EH (cell line): ENCODE data around the gene DDIT3.

Source experiments
- DNase-seq: peaks from one replicate; pipeline ENCODE4 v3.0.0-alpha.2; 2015; ENCODE audit warnings: low read depth

DDIT3 gene

GRCh38 chr12:57547288-57548012, 27.1 kb upstream of the DDIT3 start:
- no peak for DNase-seq

DNA sequence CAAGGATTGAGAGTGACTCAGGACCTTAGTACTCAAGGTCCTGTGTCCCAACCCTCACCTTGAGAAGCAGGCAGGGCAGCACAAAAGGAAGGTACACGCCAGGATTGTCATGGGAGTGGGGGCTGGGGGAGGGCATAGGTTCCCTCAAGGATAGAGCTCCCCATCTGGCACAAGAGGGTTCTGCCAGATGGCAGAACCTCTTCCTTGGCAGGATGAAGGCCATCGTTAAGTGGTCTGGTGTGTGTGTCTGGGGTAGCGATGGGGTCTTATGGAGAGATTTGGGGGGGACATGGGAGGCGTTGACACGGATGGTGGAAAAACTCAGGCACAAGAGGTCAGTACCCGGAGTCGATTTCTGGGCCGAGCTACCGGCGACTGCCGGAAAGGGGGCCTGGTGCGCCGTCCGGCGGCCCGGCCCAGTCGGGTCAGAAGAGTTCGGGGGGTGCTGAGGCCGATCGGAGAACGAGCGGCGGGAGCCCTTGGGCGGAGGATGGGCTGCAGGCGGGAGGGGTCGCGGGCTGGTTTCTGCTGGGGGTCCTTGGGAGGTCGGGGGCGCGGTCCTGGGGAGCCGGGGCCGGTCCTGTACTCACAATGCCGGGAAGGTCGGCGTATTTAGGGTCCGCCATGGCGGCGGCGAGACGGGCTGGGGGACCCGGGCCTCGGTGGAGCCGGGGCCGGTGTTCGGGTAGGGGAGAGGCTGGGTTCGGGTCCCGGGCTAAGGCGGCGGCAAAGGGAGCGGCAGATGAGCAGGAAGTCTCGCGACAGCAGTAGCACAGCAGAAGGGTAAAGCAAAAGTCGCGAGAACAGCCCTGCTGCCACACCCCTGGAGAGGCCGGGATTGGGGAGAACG, 26.3 kb upstream of the DDIT3 start, which contains the start of gene DCTN2:
Gene DCTN2 (minus strand): TSS at position 755 of the 850 bp plus-strand sequence. CDS start 129 bp downstream, at position 626.
- DNase-seq = peak; percentile 99

DNA sequence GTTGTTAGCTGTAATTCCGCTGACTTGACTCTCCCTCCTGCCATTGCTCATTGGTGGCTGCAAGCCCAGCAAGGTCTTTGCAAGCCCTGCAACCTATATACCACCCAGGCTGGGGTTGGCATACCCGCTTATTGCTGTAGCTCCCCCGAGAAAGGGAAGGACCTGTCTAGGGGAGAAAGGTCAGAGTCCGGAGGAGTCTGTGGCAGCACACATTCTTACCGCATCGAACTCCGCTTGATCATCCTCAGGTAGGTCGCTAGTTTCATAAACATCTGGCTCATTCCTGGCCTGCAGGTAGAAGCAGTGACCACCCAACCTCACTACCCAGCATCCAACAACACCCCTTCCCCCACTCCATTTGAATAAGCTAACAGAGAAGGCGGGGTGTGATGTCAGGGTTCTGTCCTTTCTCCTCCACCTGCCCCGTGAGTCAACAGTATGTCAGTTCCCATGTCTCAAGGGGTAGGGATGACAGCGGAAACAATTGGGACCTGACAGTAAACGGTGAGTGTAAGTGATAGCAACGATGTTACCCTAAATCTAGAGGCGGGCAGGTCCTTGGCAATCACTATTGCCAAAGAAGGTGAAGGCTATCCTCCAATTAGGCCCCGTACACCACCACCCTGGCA, 25.6 kb upstream of the DDIT3 start:
- no peak for DNase-seq

GRCh38 chr12:57543581-57543980, 23.3 kb upstream of the DDIT3 start:
- DNase-seq = peak; percentile 58

- no peak for DNase-seq
Measured at GRCh38 chr12:57541717-57542116, 21.4 kb upstream of the DDIT3 start.

DNA sequence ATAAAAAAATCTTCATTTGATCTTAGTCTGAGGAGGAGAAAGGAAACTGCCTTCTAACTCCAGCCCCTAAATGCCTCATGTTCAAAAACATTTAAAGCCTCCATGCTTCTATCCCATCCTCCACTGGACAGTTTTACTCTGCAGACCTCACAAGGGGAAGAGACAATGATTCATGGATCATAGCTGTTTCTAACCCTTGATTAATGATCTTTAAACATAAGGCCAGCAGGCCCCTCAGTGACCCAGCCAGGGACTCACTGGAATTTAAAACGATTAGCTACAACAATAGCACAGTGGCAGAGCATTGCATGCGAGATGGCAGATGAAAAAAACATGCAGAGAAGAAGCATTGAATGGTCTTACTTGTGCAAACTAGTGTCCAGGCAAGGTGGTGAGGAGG, 20.7 kb upstream of the DDIT3 start:
- DNase-seq = peak; percentile 57

- DNase-seq = no peak
Measured at GRCh38 chr12:57539134-57539768, 18.9 kb upstream of the DDIT3 start.

DNA sequence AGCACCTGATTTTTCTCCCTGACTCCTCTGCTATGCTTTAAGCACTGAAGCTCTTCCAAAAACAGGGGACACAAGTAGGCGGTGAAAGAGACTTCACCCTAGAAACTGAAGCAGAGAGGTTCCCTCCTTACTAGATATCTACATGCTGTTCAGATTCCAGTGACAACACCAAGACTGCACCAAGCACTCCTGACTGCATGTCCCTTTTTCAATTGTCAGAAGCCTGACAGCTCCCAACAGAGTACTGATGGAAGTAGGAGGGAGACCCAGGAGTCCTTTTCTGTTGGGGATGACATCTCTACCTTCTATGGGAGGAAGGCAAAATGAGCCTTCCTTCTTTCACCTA, 16.3 kb upstream of the DDIT3 start:
- no peak for DNase-seq

DNA sequence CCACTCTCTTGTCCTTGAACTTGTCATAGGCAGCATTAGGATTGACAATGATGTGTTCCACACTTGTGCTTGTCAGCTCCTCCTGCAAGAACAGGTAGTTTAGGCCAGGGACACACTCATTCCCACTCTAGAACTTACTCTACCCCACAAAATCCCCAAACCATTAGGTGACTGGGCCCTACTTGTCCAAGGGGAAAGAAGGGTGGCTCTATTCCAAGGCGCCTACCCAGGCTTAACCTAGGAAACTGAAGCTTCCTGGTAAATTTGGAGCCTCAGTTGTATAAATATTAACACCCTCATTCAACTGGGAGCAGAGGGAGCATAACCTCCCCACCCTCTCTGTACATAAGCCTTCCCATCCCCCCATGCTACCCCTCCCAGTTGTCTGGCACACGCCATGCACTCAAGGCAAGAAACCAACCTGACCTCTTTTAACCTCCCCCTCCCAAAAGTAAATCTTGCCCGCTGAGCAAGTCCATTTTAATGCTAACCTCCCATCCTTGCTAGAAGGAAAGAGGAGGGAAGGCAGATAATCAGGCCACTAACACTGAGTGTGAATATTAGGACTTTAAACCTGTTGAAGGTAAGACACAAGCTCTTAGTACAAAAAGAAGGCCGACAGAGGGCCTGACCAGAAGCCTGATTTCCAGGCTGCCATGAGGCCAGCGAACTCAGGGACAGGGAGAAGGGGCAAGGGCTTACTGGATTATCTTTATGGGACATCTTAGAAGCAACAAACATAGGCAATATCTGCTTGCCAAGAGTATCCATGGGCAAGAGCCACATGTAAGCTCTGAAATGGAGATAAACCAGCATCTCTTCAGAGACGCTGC, 15.7 kb upstream of the DDIT3 start:
- no peak for DNase-seq

- no peak for DNase-seq
Measured at GRCh38 chr12:57534991-57535543, 14.8 kb upstream of the DDIT3 start.

DNA sequence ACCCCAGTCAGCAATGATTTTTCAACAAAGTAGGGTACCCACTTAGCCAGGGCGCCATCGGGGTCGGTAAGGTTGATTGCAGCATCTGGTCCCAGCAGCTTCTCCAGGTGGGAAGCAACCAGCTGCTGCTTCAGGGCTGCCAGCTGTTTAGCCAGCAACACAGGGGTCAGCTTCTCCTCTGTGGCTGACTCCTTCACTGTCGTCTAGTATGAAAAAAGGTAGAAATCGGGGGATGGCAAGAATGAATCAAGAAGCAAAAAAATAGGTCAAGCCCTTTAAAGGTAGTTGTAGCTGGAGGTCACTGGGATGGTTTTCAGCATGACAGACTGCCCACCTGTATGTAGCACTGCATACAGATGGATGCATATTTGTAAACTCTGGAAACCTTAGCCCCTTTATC, 13.9 kb upstream of the DDIT3 start:
- no peak for DNase-seq

DNA sequence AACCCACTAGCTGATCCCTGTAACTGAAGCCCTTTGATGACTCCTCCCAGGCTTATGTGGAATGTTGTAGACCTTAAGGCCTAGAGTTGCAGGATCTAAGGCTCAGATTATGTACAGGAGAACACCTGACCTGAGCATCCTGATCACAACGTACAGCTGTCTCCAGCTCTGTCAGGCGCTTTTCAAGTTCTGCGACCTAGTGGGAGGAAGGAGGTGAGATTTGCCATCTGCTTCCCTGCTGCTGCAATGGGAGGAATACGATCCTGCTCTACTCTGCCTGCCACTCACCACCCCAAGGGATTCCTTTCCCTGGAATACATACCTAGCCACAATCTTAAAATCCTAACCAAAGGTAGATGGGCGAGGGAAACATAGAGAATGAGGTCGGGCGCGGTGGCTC, 12.8 kb upstream of the DDIT3 start:
- DNase-seq = no peak

- DNase-seq = no peak
Measured at GRCh38 chr12:57531836-57532235, 11.5 kb upstream of the DDIT3 start.

- DNase-seq = no peak
Measured at GRCh38 chr12:57530396-57531142, 10.3 kb upstream of the DDIT3 start.

DNA sequence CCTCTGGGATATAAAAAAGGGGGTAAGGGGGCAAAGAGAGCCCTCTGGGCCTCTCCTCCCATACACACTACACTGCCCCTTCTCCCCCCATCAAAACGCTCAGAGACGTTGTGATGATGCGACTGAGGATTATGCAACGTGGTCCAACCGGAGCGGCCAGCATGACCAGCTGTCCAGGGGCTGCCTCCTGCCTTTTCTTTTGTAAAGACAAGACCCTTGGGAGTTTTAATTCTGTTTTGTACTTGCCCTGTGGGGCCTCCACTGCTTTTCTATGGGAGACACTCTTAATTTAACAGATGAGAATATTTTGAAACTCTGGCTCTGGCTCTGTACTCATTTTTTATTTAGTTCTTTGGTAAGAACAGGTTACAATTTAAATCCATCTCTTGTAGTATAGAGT, 9.5 kb upstream of the DDIT3 start:
- DNase-seq = no peak

GRCh38 chr12:57528831-57529555, 8.7 kb upstream of the DDIT3 start:
- no peak for DNase-seq

DNA sequence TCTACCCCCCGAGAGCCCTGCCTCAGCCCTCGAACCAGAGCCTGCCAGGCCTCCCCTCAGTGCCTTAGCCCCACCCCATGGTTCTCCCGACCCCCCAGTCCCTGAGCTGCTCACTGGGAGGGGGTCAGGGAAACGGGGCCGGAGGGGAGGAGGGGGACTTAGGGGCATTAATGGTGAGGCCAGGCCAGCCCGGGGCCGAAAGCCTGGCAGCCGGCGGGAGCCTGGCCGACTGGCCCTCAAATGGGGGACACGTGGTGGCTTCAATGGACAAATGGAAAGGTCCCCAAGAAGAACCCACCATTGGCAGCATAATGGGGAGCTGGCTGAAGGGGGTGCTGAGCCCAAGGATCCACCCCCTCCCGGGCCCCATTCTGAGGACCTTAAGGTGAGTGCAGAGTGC, 7.9 kb upstream of the DDIT3 start:
- DNase-seq = no peak

- no peak for DNase-seq
Measured at GRCh38 chr12:57527184-57527583, 6.9 kb upstream of the DDIT3 start.

DNA sequence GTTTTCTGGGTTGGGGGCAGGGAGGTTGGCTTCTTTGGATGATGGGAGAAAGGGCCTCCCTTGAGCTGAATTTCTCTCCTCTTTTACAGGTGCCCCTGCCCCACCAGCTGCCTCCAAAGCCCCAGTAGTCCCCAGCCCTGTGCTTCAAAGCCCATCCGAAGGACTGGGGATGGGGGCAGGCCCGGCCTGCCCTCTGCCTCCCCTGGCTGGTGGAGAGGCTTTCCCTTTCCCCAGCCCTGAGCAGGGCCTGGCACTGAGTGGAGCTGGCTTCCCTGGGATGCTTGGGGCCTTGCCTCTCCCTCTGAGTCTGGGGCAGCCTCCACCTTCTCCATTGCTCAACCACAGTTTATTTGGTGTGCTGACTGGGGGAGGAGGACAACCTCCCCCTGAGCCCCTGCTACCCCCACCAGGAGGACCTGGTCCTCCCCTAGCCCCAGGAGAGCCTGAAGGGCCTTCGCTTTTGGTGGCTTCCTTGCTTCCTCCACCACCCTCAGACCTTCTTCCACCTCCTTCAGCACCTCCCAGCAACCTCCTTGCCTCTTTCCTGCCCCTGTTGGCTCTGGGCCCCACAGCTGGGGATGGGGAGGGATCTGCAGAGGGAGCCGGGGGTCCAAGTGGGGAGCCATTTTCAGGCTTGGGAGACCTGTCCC, 6.3 kb upstream of the DDIT3 start:
- no peak for DNase-seq
